ENCODE measurements around the gene DSTYK.

Gene DSTYK

GRCh38 chr1:205179842-205180241, 31.7 kb downstream of the DSTYK start:
- no peak overlapping the region for H3K27ac ChIP-seq
- CTCF ChIA-PET = no interaction called here
- no peak for DNase-seq (ENCODE audit: low spot score)
- POLR2A ChIA-PET (ENCODE audit: low non-redundant PET) = interaction anchor here (0.6 kb wide), 1 partner anchor 50 kb away, joined by 3 read pairs; no protein-coding TSS in a partner anchor
- no peak for TF ChIP-seq CTCF (conservative IDR thresholded peaks at IDR 0.05; ENCODE audit: low read depth)

- POLR2A ChIA-PET (ENCODE audit: low non-redundant PET) = no interaction called here
- peak; percentile 95 for DNase-seq (ENCODE audit: low spot score)
- peak overlapping the region; percentile 69 for H3K27ac ChIP-seq
- CTCF ChIA-PET = interaction anchor here (0.6 to 0.9 kb wide), 5 partner anchors 26 to 1406 kb away, joined by 3 to 4 read pairs (median 3); no protein-coding TSS in a partner anchor
- no peak for TF ChIP-seq CTCF (conservative IDR thresholded peaks at IDR 0.05; ENCODE audit: low read depth)
Measured at GRCh38 chr1:205172729-205173366, 38.7 kb downstream of the DSTYK start.

- ChIA-PET CTCF (interaction anchor here (0.9 kb wide), 1 partner anchor 30 kb away, joined by 9 read pairs; no protein-coding TSS in a partner anchor), POLR2A (ENCODE audit: low non-redundant PET) (no interaction called here)
- DNase-seq (ENCODE audit: low spot score) = no peak
- TF ChIP-seq CTCF (conservative IDR thresholded peaks at IDR 0.05; ENCODE audit: low read depth) = no peak
- no peak overlapping the region for H3K27ac ChIP-seq
Measured at GRCh38 chr1:205171369-205171768, 40.1 kb downstream of the DSTYK start.

GRCh38 chr1:205170532-205171269, 40.8 kb downstream of the DSTYK start:
- no peak for DNase-seq (ENCODE audit: low spot score)
- H3K27ac ChIP-seq = no peak overlapping the region
- ChIA-PET POLR2A (ENCODE audit: low non-redundant PET) (no interaction called here), CTCF (interaction anchor here (0.9 kb wide), 1 partner anchor 29 kb away, joined by 9 read pairs; no protein-coding TSS in a partner anchor)
- TF ChIP-seq CTCF (conservative IDR thresholded peaks at IDR 0.05; ENCODE audit: low read depth) = no peak

GRCh38 chr1:205169248-205169647, 42.3 kb downstream of the DSTYK start:
- DNase-seq (ENCODE audit: low spot score) = no peak
- TF ChIP-seq CTCF (conservative IDR thresholded peaks at IDR 0.05; ENCODE audit: low read depth) = no peak
- POLR2A ChIA-PET (ENCODE audit: low non-redundant PET) = no interaction called here
- CTCF ChIA-PET = no interaction called here
- no peak overlapping the region for H3K27ac ChIP-seq

- DNase-seq (ENCODE audit: low spot score) = no peak
- TF ChIP-seq CTCF (conservative IDR thresholded peaks at IDR 0.05; ENCODE audit: low read depth) = no peak
- ChIA-PET CTCF (no interaction called here), POLR2A (ENCODE audit: low non-redundant PET) (no interaction called here)
- no peak overlapping the region for H3K27ac ChIP-seq
Measured at GRCh38 chr1:205168291-205168690, 43.2 kb downstream of the DSTYK start.
